Neural crest cell (in vitro differentiated cells): Measurements from ENCODE around the gene FUOM. TPM values are rescaled to one million over a fixed set of nuclear protein-coding genes. Genes with fewer than 3 reads are reported as not detected.

ENCODE experiments used
- DNase-seq: peaks from one replicate; pipeline ENCODE4 v3.0.0; 2021; ENCODE audit warnings: low read depth, mixed read lengths, low spot score
- H3K27ac Mint-ChIP-seq: one replicate; pipeline ENCODE4 v1.8.0; 2021; ENCODE audit warnings: mild to moderate bottlenecking, mixed read lengths; ENCODE audit not compliant: unreplicated experiment
- H3K27me3 Mint-ChIP-seq: 2 replicates; pipeline ENCODE4 v1.8.0; 2021; ENCODE audit warnings: low read depth, mild to moderate bottlenecking, mixed read lengths
- H3K36me3 Mint-ChIP-seq: 2 replicates; pipeline ENCODE4 v1.8.0; 2021; ENCODE audit warnings: low read depth, mild to moderate bottlenecking, mixed read lengths
- H3K4me1 Mint-ChIP-seq: 2 replicates; pipeline ENCODE4 v1.8.0; 2021; ENCODE audit warnings: mixed read lengths
- H3K4me3 Mint-ChIP-seq: one replicate; pipeline ENCODE4 v1.8.0; 2021; ENCODE audit warnings: mild to moderate bottlenecking, mixed read lengths
- H3K9me3 Mint-ChIP-seq: 2 replicates; pipeline ENCODE4 v1.8.0; 2021; ENCODE audit warnings: mixed read lengths
- CTCF ChIP-seq: fragments of 200-600 bp; sonication (generic); conservative IDR thresholded peaks from 2 replicates; pipeline ENCODE4 v1.5.0; 2021; ENCODE audit warnings: antibody characterized with exemption, mild to moderate bottlenecking
- total RNA-seq: library from RNA; stranded (reverse); gene quantifications from 2 replicates; pipeline ENCODE4 v1.2.1, GENCODE V29; 2021

FUOM gene
- total RNA-seq, 1 donor from 2014 or later, result 18.3 TPM

GRCh38 chr10:133354672-133355240 is 3.1 kb downstream of the FUOM start:
- Mint-ChIP-seq H3K36me3 (no peaks in the 10 kb centered on the region), H3K4me3 (no peak overlapping the region), H3K9me3 (no peaks in the 10 kb centered on the region), H3K27me3 (no peaks in the 10 kb centered on the region), H3K4me1 (no peaks in the 10 kb centered on the region), H3K27ac (no peak overlapping the region)
- no peak for TF ChIP-seq CTCF
- DNase-seq, result no peak

- Mint-ChIP-seq H3K36me3 (peaks cover 2% of the 10 kb centered on the region), H3K27me3 (peaks cover 4% of the 10 kb centered on the region), H3K4me3 (no peak overlapping the region), H3K4me1 (peaks cover 3% of the 10 kb centered on the region), H3K27ac (no peak overlapping the region), H3K9me3 (no peaks in the 10 kb centered on the region)
- no peak for DNase-seq
- no peak for TF ChIP-seq CTCF
These were observed 3.7 kb downstream of the FUOM start for GRCh38 chr10:133353988-133354605.

GRCh38 chr10:133353202-133353959 is 4.4 kb downstream of the FUOM start:
- peaks cover 5% of the 10 kb centered on the region for H3K4me1 Mint-ChIP-seq
- H3K36me3 Mint-ChIP-seq, result peaks cover 2% of the 10 kb centered on the region
- DNase-seq, result no peak
- H3K27ac Mint-ChIP-seq, result no peak overlapping the region
- no peak overlapping the region for H3K4me3 Mint-ChIP-seq
- H3K27me3 Mint-ChIP-seq, result peaks cover 5% of the 10 kb centered on the region
- no peak for TF ChIP-seq CTCF
- H3K9me3 Mint-ChIP-seq, result no peaks in the 10 kb centered on the region

- H3K27ac Mint-ChIP-seq, result no peak overlapping the region
- peak overlapping the region; percentile 27 for H3K4me3 Mint-ChIP-seq
- peaks cover 5% of the 10 kb centered on the region for H3K27me3 Mint-ChIP-seq
- peaks cover 2% of the 10 kb centered on the region for H3K36me3 Mint-ChIP-seq
- peaks cover 5% of the 10 kb centered on the region for H3K4me1 Mint-ChIP-seq
- DNase-seq, result no peak
- TF ChIP-seq CTCF, result no peak
- no peaks in the 10 kb centered on the region for H3K9me3 Mint-ChIP-seq
These were observed 6.2 kb downstream of the FUOM start for GRCh38 chr10:133351408-133352318.

GRCh38 chr10:133350950-133351329 is 6.9 kb downstream of the FUOM start:
- peaks cover 5% of the 10 kb centered on the region for H3K4me1 Mint-ChIP-seq
- peak overlapping the region; percentile 27 for H3K4me3 Mint-ChIP-seq
- H3K36me3 Mint-ChIP-seq, result peaks cover 2% of the 10 kb centered on the region
- H3K27me3 Mint-ChIP-seq, result peaks cover 5% of the 10 kb centered on the region
- no peak for DNase-seq
- H3K27ac Mint-ChIP-seq, result no peak overlapping the region
- no peaks in the 10 kb centered on the region for H3K9me3 Mint-ChIP-seq
- TF ChIP-seq CTCF, result no peak
